Measurements from ENCODE around the gene RBFOX2.

The RBFOX2 gene

DNA sequence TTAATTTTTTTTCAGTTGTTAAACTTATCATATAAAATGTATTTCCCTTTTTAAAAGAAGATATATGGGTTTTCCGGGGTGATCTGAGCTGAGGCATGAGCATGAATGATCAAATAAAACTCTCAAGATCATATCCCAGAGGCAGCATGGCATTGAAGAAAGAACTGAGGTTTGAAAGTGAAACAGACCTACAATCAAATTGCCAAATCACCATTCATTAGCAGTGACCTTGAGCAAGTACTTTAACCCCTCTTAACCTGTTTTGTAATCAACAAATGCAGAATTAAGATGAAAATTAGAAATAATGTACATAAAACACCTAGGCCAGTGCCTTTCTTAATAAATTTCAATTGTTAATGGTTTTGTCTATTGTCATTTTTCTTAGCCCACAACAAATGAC, 116.0 kb downstream of the RBFOX2 start:
- no peak overlapping the region for H3K27ac ChIP-seq (ENCODE audit: low read depth, low read length)
- H3K9me3 ChIP-seq (ENCODE audit: control insufficient read depth in 1 of 2, low read length in 2 of 2) = no peaks in the 10 kb centered on the region
- H3K27me3 ChIP-seq (ENCODE audit: control insufficient read depth in 1 of 2, insufficient read depth in 2 of 2, low read length in 2 of 2) = no peaks in the 10 kb centered on the region
- peaks cover 30 to 33% of the 10 kb centered on the region in 2 donors for H3K4me1 ChIP-seq (ENCODE audit: control insufficient read depth in 1 of 2, insufficient read depth in 2 of 2, low read length in 2 of 2)
- H3K9ac ChIP-seq (ENCODE audit: low read depth in 1 of 2, low read length in 2 of 2) = no peak overlapping the region
- no peak overlapping the region for H3K4me3 ChIP-seq (ENCODE audit: low read depth in 1 of 2, low read length in 2 of 2)
- no peaks in the 10 kb centered on the region for H3K36me3 ChIP-seq (ENCODE audit: control insufficient read depth in 1 of 2, insufficient read depth in 2 of 2, low read length in 2 of 2)

GRCh38 chr22:35911877-35912276, 116.7 kb downstream of the RBFOX2 start:
- Histone ChIP-seq H3K9ac (ENCODE audit: low read depth in 1 of 2, low read length in 2 of 2) (no peak overlapping the region), H3K4me3 (ENCODE audit: low read depth in 1 of 2, low read length in 2 of 2) (no peak overlapping the region), H3K27ac (ENCODE audit: low read depth, low read length) (no peak overlapping the region), H3K36me3 (ENCODE audit: control insufficient read depth in 1 of 2, insufficient read depth in 2 of 2, low read length in 2 of 2) (no peaks in the 10 kb centered on the region), H3K9me3 (ENCODE audit: control insufficient read depth in 1 of 2, low read length in 2 of 2) (no peaks in the 10 kb centered on the region), H3K4me1 (ENCODE audit: control insufficient read depth in 1 of 2, insufficient read depth in 2 of 2, low read length in 2 of 2) (peaks cover 30 to 33% of the 10 kb centered on the region in 2 donors), H3K27me3 (ENCODE audit: control insufficient read depth in 1 of 2, insufficient read depth in 2 of 2, low read length in 2 of 2) (no peaks in the 10 kb centered on the region)

- Histone ChIP-seq H3K36me3 (ENCODE audit: control insufficient read depth in 1 of 2, insufficient read depth in 2 of 2, low read length in 2 of 2) (no peaks in the 10 kb centered on the region), H3K4me1 (ENCODE audit: control insufficient read depth in 1 of 2, insufficient read depth in 2 of 2, low read length in 2 of 2) (peaks cover 28 to 32% of the 10 kb centered on the region in 2 donors), H3K9ac (ENCODE audit: low read depth in 1 of 2, low read length in 2 of 2) (no peak overlapping the region), H3K9me3 (ENCODE audit: control insufficient read depth in 1 of 2, low read length in 2 of 2) (no peaks in the 10 kb centered on the region), H3K27ac (ENCODE audit: low read depth, low read length) (no peak overlapping the region), H3K27me3 (ENCODE audit: control insufficient read depth in 1 of 2, insufficient read depth in 2 of 2, low read length in 2 of 2) (no peaks in the 10 kb centered on the region), H3K4me3 (ENCODE audit: low read depth in 1 of 2, low read length in 2 of 2) (no peak overlapping the region)
Observed at GRCh38 chr22:35910926-35911325, 117.7 kb downstream of the RBFOX2 start.

GRCh38 chr22:35910003-35910769, 118.4 kb downstream of the RBFOX2 start:
- Histone ChIP-seq H3K9ac (ENCODE audit: low read depth in 1 of 2, low read length in 2 of 2) (no peak overlapping the region), H3K9me3 (ENCODE audit: control insufficient read depth in 1 of 2, low read length in 2 of 2) (no peaks in the 10 kb centered on the region), H3K4me3 (ENCODE audit: low read depth in 1 of 2, low read length in 2 of 2) (no peak overlapping the region), H3K36me3 (ENCODE audit: control insufficient read depth in 1 of 2, insufficient read depth in 2 of 2, low read length in 2 of 2) (no peaks in the 10 kb centered on the region), H3K4me1 (ENCODE audit: control insufficient read depth in 1 of 2, insufficient read depth in 2 of 2, low read length in 2 of 2) (peaks cover 24 to 25% of the 10 kb centered on the region in 2 donors), H3K27me3 (ENCODE audit: control insufficient read depth in 1 of 2, insufficient read depth in 2 of 2, low read length in 2 of 2) (no peaks in the 10 kb centered on the region), H3K27ac (ENCODE audit: low read depth, low read length) (no peak overlapping the region)

DNA sequence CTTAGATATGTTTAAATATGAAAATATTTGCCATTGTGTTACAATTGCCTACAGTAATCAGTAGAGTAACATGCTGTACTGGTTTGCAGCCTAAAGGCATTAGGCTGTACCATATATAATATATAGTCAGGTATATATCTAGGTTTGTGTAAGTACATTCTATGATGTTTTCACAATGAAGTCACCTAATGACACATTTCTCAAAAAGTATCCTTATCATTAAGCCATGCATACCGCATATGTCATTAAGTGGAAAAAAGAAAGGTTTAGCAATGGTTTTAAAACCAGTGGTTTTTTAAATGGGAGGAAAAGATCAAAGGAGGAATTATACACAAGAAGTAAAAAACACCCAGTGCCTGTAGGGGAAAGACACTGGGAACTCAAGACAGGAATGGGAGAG, 122.7 kb downstream of the RBFOX2 start:
- Histone ChIP-seq H3K4me3 (ENCODE audit: low read depth in 1 of 2, low read length in 2 of 2) (no peak overlapping the region), H3K36me3 (ENCODE audit: control insufficient read depth in 1 of 2, insufficient read depth in 2 of 2, low read length in 2 of 2) (no peaks in the 10 kb centered on the region), H3K27me3 (ENCODE audit: control insufficient read depth in 1 of 2, insufficient read depth in 2 of 2, low read length in 2 of 2) (no peaks in the 10 kb centered on the region), H3K9ac (ENCODE audit: low read depth in 1 of 2, low read length in 2 of 2) (no peak overlapping the region), H3K4me1 (ENCODE audit: control insufficient read depth in 1 of 2, insufficient read depth in 2 of 2, low read length in 2 of 2) (no peaks in the 10 kb centered on the region), H3K9me3 (ENCODE audit: control insufficient read depth in 1 of 2, low read length in 2 of 2) (no peaks in the 10 kb centered on the region), H3K27ac (ENCODE audit: low read depth, low read length) (no peak overlapping the region)

GRCh38 chr22:35904752-35905151, 123.9 kb downstream of the RBFOX2 start:
- H3K27ac ChIP-seq (ENCODE audit: low read depth, low read length) = no peak overlapping the region
- no peaks in the 10 kb centered on the region for H3K36me3 ChIP-seq (ENCODE audit: control insufficient read depth in 1 of 2, insufficient read depth in 2 of 2, low read length in 2 of 2)
- H3K27me3 ChIP-seq (ENCODE audit: control insufficient read depth in 1 of 2, insufficient read depth in 2 of 2, low read length in 2 of 2) = no peaks in the 10 kb centered on the region
- H3K9me3 ChIP-seq (ENCODE audit: control insufficient read depth in 1 of 2, low read length in 2 of 2) = no peaks in the 10 kb centered on the region
- no peaks in the 10 kb centered on the region for H3K4me1 ChIP-seq (ENCODE audit: control insufficient read depth in 1 of 2, insufficient read depth in 2 of 2, low read length in 2 of 2)
- no peak overlapping the region for H3K9ac ChIP-seq (ENCODE audit: low read depth in 1 of 2, low read length in 2 of 2)
- no peak overlapping the region for H3K4me3 ChIP-seq (ENCODE audit: low read depth in 1 of 2, low read length in 2 of 2)

DNA sequence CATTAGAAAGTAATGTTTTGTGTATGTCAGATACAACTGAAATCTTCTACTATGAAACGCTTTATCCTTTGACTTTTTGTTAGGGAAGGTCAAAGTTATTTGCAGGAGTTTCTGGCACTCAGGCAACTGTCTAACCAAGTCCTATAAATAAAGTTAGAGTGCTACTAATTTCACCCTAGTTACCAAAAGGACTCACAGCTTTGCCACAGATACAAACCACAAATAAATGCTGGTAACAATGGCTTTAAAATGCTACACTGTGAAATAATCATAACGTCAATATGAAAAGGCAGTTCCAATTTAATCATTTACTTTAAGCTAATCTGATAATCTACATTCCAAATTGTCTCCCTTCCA, 124.3 kb downstream of the RBFOX2 start:
- Histone ChIP-seq H3K27ac (ENCODE audit: low read depth, low read length) (no peak overlapping the region), H3K4me1 (ENCODE audit: control insufficient read depth in 1 of 2, insufficient read depth in 2 of 2, low read length in 2 of 2) (no peaks in the 10 kb centered on the region), H3K9ac (ENCODE audit: low read depth in 1 of 2, low read length in 2 of 2) (no peak overlapping the region), H3K36me3 (ENCODE audit: control insufficient read depth in 1 of 2, insufficient read depth in 2 of 2, low read length in 2 of 2) (no peaks in the 10 kb centered on the region), H3K27me3 (ENCODE audit: control insufficient read depth in 1 of 2, insufficient read depth in 2 of 2, low read length in 2 of 2) (no peaks in the 10 kb centered on the region), H3K4me3 (ENCODE audit: low read depth in 1 of 2, low read length in 2 of 2) (no peak overlapping the region), H3K9me3 (ENCODE audit: control insufficient read depth in 1 of 2, low read length in 2 of 2) (no peaks in the 10 kb centered on the region)

DNA sequence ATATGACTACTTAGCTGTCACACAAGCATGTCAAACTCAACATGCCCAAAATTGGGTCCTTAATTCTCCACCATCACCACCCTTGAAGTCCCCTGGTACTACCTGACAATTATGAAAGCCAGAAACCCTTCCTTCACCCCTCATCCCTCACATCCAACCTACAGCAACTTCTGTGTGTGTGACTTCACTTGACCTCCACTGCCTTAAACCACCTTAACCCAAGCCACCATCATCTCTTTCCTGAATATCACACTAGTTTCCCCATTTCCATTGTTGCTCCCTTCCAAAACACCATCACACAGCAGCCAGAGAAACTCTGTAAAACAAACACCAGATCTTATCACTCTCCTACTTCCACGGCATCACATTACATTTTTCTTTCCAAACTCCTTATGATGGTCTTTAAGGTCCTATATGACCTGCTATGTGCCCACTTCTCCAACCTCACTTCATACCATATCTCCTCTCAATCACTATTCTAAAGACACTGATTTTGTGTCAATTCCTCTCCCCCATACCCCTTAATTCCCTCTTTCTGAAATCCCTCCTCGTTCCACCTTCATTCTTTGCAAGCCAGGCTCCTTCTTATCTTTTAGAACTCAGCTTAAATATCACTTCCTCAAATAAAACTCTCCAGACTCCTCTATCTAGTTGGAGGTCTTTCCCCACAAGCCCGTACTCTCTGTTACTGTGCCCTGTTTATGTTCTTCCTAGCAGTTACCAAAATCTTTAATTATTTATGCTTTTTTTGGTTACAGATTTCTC, 124.9 kb downstream of the RBFOX2 start:
- H3K27ac ChIP-seq (ENCODE audit: low read depth, low read length) = no peak overlapping the region
- no peaks in the 10 kb centered on the region for H3K36me3 ChIP-seq (ENCODE audit: control insufficient read depth in 1 of 2, insufficient read depth in 2 of 2, low read length in 2 of 2)
- no peak overlapping the region for H3K4me3 ChIP-seq (ENCODE audit: low read depth in 1 of 2, low read length in 2 of 2)
- H3K4me1 ChIP-seq (ENCODE audit: control insufficient read depth in 1 of 2, insufficient read depth in 2 of 2, low read length in 2 of 2) = no peaks in the 10 kb centered on the region
- H3K27me3 ChIP-seq (ENCODE audit: control insufficient read depth in 1 of 2, insufficient read depth in 2 of 2, low read length in 2 of 2) = no peaks in the 10 kb centered on the region
- H3K9me3 ChIP-seq (ENCODE audit: control insufficient read depth in 1 of 2, low read length in 2 of 2) = no peaks in the 10 kb centered on the region
- no peak overlapping the region for H3K9ac ChIP-seq (ENCODE audit: low read depth in 1 of 2, low read length in 2 of 2)

DNA sequence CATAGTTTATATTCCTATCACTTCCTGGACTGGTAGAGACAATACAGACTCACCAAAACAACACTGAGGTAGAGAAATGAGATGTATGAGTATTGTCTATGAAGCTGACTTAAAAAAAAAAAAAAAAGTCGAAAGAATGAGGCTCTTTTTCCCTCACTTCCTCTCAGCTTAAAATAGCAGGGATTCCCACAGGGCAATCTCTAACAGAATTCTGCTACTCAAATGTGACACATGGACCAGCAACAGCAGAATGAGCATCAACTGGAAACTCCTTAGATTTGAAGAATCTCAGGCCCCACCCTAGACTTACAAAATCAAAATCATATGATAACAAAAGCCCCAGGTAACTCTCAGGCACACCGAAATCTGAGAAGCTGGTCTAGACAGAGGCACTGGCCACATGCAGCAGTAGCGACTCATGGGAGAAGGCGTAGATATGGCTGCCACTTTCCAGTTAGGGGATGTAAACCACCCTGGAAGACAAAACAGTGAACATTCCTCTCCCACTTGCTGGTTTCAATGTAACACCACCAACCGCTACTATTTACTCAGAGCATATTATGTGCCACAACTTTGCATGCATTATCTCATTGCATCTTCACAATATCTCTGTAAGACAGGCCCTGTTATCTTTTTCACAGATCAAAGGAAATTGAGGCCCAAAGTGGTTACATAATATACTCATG, 128.0 kb downstream of the RBFOX2 start:
- no peak overlapping the region for H3K4me3 ChIP-seq (ENCODE audit: low read depth in 1 of 2, low read length in 2 of 2)
- no peak overlapping the region for H3K27ac ChIP-seq (ENCODE audit: low read depth, low read length)
- no peaks in the 10 kb centered on the region for H3K36me3 ChIP-seq (ENCODE audit: control insufficient read depth in 1 of 2, insufficient read depth in 2 of 2, low read length in 2 of 2)
- H3K4me1 ChIP-seq (ENCODE audit: control insufficient read depth in 1 of 2, insufficient read depth in 2 of 2, low read length in 2 of 2) = no peaks in the 10 kb centered on the region
- no peaks in the 10 kb centered on the region for H3K27me3 ChIP-seq (ENCODE audit: control insufficient read depth in 1 of 2, insufficient read depth in 2 of 2, low read length in 2 of 2)
- H3K9me3 ChIP-seq (ENCODE audit: control insufficient read depth in 1 of 2, low read length in 2 of 2) = no peaks in the 10 kb centered on the region
- no peak overlapping the region for H3K9ac ChIP-seq (ENCODE audit: low read depth in 1 of 2, low read length in 2 of 2)

DNA sequence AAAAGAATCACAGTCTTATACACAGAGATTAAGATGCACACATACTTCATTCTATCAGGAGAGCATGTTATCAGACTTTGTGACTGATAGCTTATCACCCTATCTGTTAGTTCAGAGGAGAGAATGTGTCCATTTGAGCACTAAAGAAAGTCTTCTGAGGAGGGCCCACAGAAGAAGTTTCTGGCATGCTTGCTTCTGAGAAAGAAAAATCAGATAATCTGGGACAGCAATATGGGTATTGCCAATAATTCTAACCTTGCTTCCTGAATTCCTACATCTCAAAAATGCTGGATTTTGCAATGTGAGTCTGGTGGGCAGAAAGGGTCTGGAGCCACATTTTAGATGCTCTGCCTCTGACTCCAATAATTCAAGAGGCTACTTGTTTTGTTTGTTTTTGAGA, 128.9 kb downstream of the RBFOX2 start:
- Histone ChIP-seq H3K4me3 (ENCODE audit: low read depth in 1 of 2, low read length in 2 of 2) (no peak overlapping the region), H3K36me3 (ENCODE audit: control insufficient read depth in 1 of 2, insufficient read depth in 2 of 2, low read length in 2 of 2) (no peaks in the 10 kb centered on the region), H3K27ac (ENCODE audit: low read depth, low read length) (no peak overlapping the region), H3K4me1 (ENCODE audit: control insufficient read depth in 1 of 2, insufficient read depth in 2 of 2, low read length in 2 of 2) (peaks cover 4 to 6% of the 10 kb centered on the region in 2 donors), H3K9ac (ENCODE audit: low read depth in 1 of 2, low read length in 2 of 2) (no peak overlapping the region), H3K27me3 (ENCODE audit: control insufficient read depth in 1 of 2, insufficient read depth in 2 of 2, low read length in 2 of 2) (no peaks in the 10 kb centered on the region), H3K9me3 (ENCODE audit: control insufficient read depth in 1 of 2, low read length in 2 of 2) (no peaks in the 10 kb centered on the region)

Measured in duodenal mucosa (tissue), 2 donors.